ENCODE data around the gene PADI6.

The PADI6 gene

DNA sequence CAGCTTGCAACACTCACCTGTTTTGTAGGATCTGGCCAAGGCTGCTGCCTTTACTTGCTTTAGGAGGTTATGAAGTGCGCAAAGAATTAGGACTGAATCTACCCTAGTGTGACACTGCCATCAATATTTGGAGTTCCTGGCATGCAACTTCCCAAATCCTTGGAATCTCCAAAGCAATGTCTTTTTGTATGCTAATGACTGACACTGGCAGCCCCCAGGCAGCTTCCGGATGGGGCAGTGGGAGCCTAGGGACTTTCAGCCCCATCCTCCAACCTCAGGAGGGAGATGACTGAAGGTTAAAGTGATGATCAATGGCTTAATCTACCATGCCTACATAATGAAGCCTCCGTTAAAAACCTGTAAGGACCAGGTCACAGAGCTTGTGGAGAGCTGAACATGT is 62.0 kb downstream of the PADI6 start:
- no peak overlapping the region for H3K4me3 ChIP-seq (ENCODE audit: low read depth, low read length)
- TF ChIP-seq, protein P1, sequence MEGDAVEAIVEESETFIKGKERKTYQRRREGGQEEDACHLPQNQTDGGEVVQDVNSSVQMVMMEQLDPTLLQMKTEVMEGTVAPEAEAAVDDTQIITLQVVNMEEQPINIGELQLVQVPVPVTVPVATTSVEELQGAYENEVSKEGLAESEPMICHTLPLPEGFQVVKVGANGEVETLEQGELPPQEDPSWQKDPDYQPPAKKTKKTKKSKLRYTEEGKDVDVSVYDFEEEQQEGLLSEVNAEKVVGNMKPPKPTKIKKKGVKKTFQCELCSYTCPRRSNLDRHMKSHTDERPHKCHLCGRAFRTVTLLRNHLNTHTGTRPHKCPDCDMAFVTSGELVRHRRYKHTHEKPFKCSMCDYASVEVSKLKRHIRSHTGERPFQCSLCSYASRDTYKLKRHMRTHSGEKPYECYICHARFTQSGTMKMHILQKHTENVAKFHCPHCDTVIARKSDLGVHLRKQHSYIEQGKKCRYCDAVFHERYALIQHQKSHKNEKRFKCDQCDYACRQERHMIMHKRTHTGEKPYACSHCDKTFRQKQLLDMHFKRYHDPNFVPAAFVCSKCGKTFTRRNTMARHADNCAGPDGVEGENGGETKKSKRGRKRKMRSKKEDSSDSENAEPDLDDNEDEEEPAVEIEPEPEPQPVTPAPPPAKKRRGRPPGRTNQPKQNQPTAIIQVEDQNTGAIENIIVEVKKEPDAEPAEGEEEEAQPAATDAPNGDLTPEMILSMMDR (IDR thresholded peaks at IDR 0.05; ENCODE audit: control insufficient read depth, extremely low read depth, insufficient read depth), result no peak

DNA sequence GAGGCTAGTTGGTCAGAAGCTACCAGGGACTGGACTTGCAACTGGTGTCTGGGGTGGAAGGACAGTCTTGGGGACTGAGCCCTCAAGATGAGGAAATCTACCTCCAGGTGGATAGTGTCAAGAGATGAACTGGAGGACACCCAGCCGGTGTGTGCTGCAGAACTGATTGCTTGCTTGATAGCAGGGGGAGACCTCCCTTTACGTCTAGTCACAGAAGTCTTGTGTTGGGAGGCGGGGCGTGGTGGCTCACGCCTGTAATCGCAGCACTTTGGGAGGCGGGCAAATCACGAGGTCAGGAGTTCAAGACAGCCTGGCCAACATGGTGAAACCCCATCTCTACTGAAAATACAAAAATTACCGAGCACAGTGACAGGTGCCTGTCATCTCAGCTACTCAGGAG is 62.6 kb downstream of the PADI6 start:
- TF ChIP-seq, protein P1 (IDR thresholded peaks at IDR 0.05; ENCODE audit: control insufficient read depth, extremely low read depth, insufficient read depth), result no peak
- no peak for DNase-seq (ENCODE audit: low read depth)
- H3K4me3 ChIP-seq (ENCODE audit: low read depth, low read length), result no peak overlapping the region

More for the DNA sequence above, 62.0 kb downstream of the PADI6 start:
- no peak for DNase-seq (ENCODE audit: low read depth)

DNA sequence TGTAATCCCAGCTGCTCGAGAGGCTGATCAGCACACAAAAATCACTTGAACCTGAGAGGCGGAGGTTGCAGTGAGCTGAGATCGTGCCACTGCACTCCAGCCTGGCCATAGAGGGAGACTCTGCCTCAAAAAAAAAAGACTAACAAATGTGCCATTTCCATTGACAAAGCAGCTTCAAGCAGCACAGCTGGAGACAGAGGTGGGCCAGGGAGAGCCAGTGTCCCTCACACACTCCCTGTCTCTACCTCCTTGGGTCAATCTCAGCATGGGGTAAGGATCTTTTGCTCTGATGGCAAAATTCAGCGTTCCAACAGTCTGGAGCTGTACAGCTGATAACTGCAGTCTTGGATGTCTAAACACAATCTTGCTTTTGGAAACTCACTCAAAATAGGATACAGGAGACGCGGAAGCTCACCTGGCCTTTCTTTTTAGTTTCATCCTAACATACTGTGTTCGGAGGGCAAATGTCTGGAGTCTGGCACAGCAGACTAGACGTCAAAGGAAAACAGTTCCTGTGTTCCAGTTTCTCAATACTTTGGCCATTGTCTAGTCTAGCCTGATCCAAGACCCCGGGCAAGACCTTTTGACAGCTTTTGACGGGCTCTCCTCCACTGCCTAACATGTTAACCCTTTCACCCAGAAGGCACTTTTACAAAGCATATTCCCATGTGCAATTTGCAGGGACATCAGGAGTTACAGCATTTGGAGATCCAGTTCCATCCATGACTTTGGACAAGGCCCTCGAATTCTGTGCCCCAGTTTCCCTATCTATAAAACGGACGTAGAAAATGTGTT is 64.6 kb downstream of the PADI6 start:
- TF ChIP-seq, protein P1 (IDR thresholded peaks at IDR 0.05; ENCODE audit: control insufficient read depth, extremely low read depth, insufficient read depth), result no peak
- peak overlapping the region; percentile 58 for H3K4me3 ChIP-seq (ENCODE audit: low read depth, low read length)
- no peak for DNase-seq (ENCODE audit: low read depth)

DNA sequence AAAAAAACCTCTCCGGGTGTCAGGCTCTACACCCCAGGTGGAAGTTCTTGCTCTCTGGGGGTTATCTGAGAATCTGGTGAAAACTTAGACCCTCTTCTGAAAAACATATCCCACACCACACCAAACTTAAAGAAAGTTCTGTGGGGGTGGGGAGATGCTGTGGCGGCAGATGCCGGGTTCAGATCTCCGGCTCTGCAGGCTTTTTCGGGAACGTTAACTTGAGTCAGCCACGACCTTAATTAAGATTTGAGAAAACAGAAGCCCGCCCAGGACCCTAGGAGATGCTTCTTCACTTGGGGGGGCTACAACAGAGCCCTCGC is 65.2 kb downstream of the PADI6 start:
- H3K4me3 ChIP-seq (ENCODE audit: low read depth, low read length), result peak overlapping the region; percentile 58
- TF ChIP-seq, protein P1 (IDR thresholded peaks at IDR 0.05; ENCODE audit: control insufficient read depth, extremely low read depth, insufficient read depth), result no peak
- DNase-seq (ENCODE audit: low read depth), result no peak

DNA sequence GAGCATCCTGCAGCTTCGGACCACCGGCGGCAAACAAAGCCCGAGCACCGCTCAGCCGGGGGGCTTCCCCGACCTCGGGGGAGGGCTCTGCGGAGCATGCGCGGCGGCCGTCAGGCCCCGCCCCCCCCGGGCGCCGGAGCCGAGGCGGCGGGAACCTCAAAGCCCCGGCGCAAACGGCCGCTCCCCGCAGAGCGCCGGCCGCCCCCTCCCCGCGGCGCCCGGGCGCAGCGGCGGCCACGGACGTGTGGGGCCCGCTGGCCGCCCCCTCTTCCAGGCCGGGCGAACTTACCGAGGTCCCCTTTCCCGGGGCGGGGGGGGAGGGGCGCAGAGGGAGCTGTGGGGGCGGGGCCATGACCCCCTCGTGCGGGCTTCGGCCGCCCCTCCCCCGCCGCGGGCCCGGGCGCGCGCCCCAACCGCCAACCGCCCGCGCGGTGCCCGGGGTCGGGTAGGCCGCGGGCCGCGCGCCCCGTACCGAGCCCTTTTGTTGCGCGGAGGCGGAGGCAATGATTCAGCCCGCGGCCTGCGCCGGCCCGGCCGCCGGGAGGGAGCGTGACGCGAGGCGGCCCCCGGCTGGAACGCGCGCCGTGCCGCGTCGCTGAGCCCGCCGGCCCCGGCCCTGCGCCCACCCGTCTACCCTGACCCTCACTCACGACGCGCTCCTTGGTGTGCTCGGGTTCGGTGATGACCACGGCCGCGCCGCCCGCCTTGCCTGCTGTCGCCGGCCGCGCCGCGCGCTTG is 65.8 kb downstream of the PADI6 start:
- DNase-seq (ENCODE audit: low read depth), result no peak
- H3K4me3 ChIP-seq (ENCODE audit: low read depth, low read length), result peak overlapping the region; percentile 83
- TF ChIP-seq, protein P1 (IDR thresholded peaks at IDR 0.05; ENCODE audit: control insufficient read depth, extremely low read depth, insufficient read depth), result no peak

DNA sequence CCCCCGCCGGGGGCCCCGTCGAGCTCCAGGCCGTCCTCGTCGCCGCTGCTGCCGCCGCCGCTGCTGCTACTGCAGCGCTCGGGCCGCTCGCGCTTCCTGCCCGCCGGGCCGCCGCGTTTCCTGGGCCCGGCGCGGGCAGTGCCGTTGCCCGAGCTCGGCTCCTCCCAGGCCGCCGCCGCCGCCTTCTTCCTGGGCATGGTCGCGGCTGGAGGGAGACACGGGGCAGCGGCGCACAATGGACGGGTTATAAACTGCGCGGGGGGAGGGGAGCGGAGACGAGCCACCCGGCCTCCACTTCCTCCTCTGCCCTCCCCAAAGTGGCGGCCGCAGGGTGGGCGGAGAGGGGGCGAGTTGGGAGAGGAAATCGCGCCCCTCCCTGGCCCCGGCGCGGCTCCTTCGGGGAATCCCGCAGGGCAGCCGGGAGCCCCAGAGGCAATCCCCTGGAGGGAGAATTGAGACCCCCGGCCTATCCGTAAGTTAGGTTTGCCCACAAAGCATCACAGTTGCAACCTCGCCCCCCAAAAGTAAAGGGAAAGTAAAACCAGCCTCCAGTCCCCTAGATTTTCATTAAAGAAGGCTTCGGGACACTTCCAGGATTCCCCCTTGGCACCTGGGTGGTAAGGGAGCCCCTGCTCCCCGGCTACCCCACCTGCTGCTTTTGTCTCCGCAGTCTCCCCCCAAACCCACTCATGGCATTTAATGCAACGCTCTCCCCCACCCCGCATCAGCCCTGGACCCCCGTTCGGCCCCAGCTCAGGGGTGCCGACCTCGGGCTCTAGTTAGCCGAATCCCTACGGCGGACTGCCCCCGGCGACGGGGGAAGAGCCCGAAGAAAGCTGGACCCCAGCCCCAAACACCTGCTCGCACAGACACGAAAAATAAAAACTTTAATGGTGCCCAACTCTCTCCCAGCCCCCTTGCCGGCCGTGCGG is 66.6 kb downstream of the PADI6 start:
- TF ChIP-seq, protein P1 (IDR thresholded peaks at IDR 0.05; ENCODE audit: control insufficient read depth, extremely low read depth, insufficient read depth), result no peak
- DNase-seq (ENCODE audit: low read depth), result no peak
- peak overlapping the region; percentile 83 for H3K4me3 ChIP-seq (ENCODE audit: low read depth, low read length)

Measured in LNCaP clone FGC (cell line).